GM19455 (cell line): ENCODE results near the gene RNF157.

Experiments
- ATAC-seq: cut with Tn5 transposase; IDR thresholded peaks from one replicate; pipeline ENCODE4 v1.9.1; 2021; ENCODE audit not compliant: unreplicated experiment

Gene RNF157

GRCh38 chr17:76163919-76164318, 76.4 kb downstream of the RNF157 start:
- ATAC-seq = no peak

GRCh38 chr17:76161619-76162266, 78.5 kb downstream of the RNF157 start:
- no peak for ATAC-seq

GRCh38 chr17:76160896-76161528, 79.3 kb downstream of the RNF157 start:
- no peak for ATAC-seq

- ATAC-seq = no peak
Measured at GRCh38 chr17:76159157-76159556, 81.1 kb downstream of the RNF157 start.

GRCh38 chr17:76157759-76158158, 82.5 kb downstream of the RNF157 start:
- no peak for ATAC-seq

GRCh38 chr17:76156662-76156991, 83.7 kb downstream of the RNF157 start:
- no peak for ATAC-seq

GRCh38 chr17:76155988-76156661, 84.2 kb downstream of the RNF157 start:
- no peak for ATAC-seq

GRCh38 chr17:76154936-76155845, 85.1 kb downstream of the RNF157 start:
- ATAC-seq = no peak

GRCh38 chr17:76154292-76154691, 86.0 kb downstream of the RNF157 start:
- ATAC-seq = no peak

- ATAC-seq = no peak
Measured at GRCh38 chr17:76153640-76154039, 86.7 kb downstream of the RNF157 start.

- no peak for ATAC-seq
Measured at GRCh38 chr17:76153202-76153601, 87.1 kb downstream of the RNF157 start.

- ATAC-seq = no peak
Measured at GRCh38 chr17:76152591-76152990, 87.7 kb downstream of the RNF157 start.

- ATAC-seq = no peak
Measured at GRCh38 chr17:76151896-76152454, 88.3 kb downstream of the RNF157 start.

GRCh38 chr17:76150712-76151622, 89.3 kb downstream of the RNF157 start:
- ATAC-seq = no peak

GRCh38 chr17:76149214-76149613, 91.1 kb downstream of the RNF157 start:
- ATAC-seq = no peak

- no peak for ATAC-seq
Measured at GRCh38 chr17:76148015-76148326, 92.3 kb downstream of the RNF157 start.

GRCh38 chr17:76147211-76148014, 92.9 kb downstream of the RNF157 start:
- ATAC-seq = no peak

GRCh38 chr17:76146053-76146851, 94.0 kb downstream of the RNF157 start:
- ATAC-seq = no peak
